GM19455 (cell line): Measurements from ENCODE around the gene MIP.
"Not testable (repeated sequence)": the region's sequence is repeated elsewhere in the genome, so short reads cannot be mapped to it uniquely, and the experiment has no call there.

Experiments used
- ATAC-seq: cut with Tn5 transposase; IDR thresholded peaks from one replicate; pipeline ENCODE4 v1.9.1; 2021; ENCODE audit not compliant: unreplicated experiment

MIP gene

GRCh38 chr12:56411781-56412639 is 42.4 kb downstream of the MIP start:
- ATAC-seq: no peak

DNA sequence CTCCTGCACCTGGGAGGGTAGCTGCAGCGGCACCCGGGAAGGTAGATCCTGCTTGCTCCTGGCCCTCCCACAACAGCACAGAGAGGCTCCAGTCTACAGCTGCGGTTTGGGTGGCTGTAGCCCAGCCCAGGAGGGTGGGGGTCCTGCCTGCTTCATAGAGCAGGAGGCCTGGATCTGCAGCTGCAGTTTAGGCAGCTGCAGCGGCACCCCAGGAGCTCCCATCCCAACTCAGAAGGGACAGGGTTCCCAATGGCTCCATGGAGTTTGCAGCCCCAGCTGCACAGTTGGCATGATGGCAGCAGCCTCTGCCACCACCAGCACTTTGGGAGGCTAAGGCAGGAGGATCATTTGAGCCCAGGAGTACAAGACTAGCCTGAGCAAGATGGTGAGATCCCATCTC is 43.7 kb downstream of the MIP start:
- no peak for ATAC-seq

DNA sequence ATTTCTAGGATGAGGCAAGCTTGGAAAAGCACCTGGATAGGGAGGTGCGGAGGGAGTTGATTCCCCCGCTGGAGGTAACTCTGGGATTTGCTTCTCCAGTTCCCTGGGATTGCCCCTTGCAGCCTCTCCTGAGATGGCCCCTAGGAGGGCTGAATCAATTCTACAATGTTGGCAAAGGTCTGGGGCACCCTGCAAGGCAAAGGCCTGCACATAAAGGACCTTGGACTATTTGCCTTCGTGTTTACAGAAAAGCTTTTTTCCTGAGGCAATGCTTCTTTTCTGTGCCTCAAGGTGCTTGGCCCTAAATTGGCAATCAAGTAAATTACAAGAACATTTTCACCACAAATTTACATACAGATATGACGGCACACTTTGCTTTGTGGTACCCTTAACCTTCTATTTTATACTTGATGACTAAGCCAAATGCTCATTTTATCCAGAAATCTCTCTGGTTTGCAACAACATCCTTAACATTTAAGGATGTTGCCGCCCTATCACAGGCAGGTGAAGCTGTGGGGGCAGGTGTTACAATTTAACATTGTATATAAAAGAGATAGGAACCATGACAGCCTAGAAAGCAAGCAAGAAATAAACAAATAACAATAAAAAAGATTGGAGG is 45.5 kb downstream of the MIP start:
- no peak for ATAC-seq

DNA sequence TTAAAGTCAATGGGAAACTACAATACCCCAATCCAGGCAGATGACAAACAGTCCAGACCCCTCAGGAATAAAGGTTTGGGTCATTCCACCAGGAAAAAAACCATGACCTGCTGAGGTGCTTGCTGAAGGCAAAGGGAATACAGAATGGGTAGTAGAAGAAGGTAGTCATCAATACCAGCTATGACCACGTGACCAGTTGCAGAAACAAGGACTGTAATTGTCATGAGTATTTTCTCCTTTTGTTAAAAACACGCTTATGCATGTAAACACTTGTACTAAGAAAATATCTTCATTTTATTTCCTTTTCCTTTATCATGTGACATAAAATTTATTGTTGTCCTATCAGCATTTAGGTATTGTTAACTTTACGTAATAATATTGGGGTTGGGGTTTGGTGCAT is 50.2 kb downstream of the MIP start:
- ATAC-seq: not testable (repeated sequence)

DNA sequence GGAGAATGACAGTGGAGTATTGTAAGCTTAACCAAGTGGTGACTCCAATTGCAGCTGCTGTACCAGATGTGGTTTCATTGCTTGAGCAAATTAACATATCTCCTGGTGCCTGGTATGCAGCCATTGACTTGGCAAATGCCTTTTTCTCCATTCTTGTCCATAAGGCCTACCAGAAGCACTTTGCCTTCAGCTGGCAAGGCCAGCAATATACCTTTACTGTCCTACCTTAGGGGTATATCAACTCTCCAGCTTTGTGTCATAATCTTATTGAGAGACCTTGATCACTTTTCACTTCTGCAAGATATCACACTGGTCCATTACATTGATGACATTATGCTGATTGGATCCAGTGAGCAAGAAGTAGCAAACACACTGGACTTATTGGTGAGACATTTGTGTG is 52.8 kb downstream of the MIP start:
- ATAC-seq: not testable (repeated sequence)

- ATAC-seq: not testable (repeated sequence)
Observed at GRCh38 chr12:56401125-56401524, 53.3 kb downstream of the MIP start.
